ENCODE results near the gene RBCK1.

- TF ChIP-seq CTCF (IDR thresholded peaks at IDR 0.05) (peak in 1 of 6 experiments; percentile 33), POLR2A (IDR thresholded peaks at IDR 0.05) (peak in 1 of 2 donors; percentile 33)
Measured at GRCh38 chr20:381581-382290, 26.4 kb upstream of the RBCK1 start.

Data from adrenal gland (tissue), 5 donors.